ENCODE measurements around the gene RFNG. TPM values are rescaled to one million over a fixed set of nuclear protein-coding genes. Genes with fewer than 3 reads are reported as not detected.
"Not testable (repeated sequence)": the region's sequence is repeated elsewhere in the genome, so short reads cannot be mapped to it uniquely, and the experiment has no call there.

The RFNG gene
- total RNA-seq, 1 experiment from 2014 or later = 25.5 TPM

DNA sequence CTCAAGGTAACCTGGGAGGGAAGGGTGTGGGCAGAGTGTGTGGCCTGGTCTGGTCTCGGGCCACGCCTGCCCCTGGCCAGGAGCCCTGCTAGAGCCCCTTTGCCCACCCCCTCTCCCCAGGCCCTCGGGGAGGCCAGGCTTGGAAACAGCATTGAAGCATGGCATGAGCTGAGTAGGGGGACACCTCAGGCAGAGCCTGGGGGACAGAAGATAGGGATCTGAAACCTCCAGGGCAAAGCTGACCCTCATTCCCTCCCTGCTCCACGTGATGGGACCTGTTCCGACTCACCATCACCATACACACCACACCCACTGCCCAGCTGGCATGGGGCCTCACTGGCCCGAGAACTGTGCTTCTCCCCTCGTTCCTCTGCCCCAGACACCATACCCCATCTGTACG is 2.5 kb downstream of the RFNG start:
- DNase-seq (ENCODE audit: extremely low read depth, low read depth) = no peak

DNA sequence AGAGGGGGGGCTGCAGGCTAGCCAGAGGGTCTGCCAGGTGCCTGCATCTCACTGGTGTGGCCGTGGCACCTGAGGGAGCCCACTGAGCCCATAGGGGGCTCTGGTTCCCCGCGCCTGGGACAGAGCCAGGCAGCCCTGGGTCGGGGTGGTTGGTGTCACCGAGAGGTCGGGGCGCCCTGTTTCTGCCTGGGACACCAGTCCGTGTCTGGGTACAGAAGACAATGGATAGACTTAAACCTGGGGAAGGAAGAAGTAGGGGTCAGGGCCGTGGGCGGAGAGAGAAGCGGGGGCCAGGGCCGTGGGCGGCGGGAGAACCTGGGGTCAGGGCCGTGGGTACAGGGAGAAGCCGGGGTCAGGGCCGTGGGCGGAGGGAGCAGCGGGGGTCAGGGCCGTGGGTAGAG is 3.0 kb downstream of the RFNG start:
- no peak for DNase-seq (ENCODE audit: extremely low read depth, low read depth)

DNA sequence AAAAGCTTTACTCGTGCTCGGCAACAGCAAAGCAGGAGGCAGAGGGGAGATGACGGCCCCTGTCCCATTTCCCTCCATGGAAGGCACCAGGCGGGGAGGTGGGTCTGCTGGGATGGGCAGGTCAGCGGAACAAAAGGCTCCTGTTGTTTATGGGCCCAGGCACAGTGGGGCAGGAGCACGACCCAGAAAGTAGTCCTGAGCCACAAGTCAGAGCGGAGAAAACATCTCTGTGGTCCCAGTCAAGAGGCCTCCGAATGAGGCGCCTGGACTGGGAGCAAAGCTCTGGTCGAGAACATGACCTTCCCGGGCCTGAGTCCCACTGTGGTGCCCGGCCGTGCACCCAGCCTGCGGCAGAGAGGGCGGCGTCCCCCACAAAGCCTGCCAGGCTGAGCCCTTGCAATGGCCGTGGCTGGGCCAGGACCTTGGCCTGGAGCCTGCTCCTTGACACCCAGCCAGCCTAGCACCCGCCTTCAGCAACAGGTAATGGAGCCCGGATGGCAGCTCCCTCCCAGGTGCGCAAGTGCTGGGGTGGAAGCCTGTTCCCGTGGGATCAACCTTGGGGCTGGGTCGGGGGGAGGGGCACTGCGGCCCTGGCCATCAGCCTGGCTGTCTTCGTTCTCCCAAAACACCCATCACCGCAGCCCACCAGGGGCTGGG is 3.6 kb downstream of the RFNG start:
- no peak for DNase-seq (ENCODE audit: extremely low read depth, low read depth)

DNA sequence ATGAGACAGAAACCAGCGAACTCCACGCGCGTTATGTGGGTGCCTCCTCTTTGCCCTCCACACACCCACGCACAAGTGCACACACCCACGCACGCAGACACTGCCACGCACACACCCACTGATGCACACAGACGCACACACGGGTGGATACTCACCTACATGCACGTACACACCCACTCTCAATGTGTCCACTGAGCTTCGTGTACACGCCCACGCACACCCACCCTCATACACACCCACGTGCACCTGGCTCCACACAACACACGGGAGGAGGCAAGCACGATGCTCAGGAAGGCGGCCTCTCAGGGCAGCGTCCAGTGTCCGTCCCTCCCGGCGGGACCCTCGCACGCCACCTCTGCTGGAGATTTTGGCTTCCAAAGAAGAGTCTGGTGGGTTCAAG is 4.2 kb downstream of the RFNG start:
- DNase-seq (ENCODE audit: extremely low read depth, low read depth) = no peak

DNA sequence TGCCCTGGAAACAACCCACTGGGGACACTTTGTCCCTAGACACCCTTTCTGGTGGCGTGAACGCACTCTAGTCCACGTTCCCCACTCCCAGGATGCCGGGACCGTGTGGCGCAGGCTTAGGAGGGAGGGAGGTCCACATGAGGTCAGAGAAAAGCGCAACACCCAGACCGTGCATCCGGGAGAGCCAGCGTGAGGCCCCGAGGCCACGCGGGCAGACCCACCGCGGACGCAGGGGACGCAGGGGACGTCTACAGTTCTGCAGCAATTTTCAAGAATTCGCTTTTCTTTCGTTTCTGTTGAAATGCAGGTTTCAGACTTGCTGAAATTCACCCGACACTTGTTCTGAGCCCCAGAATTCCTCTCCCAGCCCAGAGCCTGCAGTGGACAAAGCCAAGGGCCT is 4.7 kb downstream of the RFNG start:
- no peak for DNase-seq (ENCODE audit: extremely low read depth, low read depth)

DNA sequence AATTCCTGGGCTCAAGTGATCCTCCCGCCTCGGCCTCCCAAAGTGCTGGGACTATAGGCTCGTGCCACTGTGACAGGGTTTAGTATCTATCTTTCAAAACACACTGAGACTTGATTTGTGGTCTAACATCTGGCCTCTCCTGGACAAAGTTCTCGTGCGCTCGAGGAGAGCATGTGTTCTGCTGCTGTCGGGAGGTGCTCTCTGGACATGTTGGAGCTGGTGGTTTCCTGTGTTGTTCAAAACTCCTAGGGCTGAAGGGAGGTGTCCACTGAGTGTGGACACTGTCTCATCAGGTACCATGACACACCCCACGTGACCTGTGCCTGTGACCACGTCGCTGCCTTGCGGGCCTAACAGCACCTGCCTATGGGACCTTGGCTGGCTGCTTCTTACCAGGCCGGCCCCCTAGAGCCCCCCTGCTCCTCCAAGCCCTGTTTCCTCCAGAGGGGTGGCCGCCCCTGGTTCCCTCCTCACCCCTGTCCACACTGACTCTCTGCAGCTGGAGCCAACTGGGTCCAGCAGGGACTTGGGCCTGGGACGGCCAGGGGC is 5.6 kb downstream of the RFNG start:
- no peak for DNase-seq (ENCODE audit: extremely low read depth, low read depth)

DNA sequence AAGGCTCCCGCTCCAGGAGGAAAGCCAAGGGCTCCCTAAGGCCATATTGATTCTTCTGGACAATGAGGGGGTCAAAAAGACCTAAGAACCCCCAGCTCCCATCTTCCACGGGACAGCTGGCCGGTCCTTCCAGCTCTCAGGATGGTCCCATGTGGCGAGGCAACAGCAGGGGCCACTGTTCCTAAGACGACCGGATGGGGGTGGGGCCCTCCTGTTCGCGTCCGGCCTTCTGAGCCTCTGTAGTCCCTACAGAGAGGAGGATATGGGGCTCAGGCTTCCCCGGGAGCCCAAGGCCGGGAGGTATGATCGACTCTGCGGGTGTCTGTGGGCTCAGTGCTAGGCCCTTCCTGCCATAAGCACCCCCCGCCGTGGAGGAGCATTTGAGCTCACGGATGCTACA is 8.1 kb downstream of the RFNG start:
- no peak for DNase-seq (ENCODE audit: extremely low read depth, low read depth)

DNA sequence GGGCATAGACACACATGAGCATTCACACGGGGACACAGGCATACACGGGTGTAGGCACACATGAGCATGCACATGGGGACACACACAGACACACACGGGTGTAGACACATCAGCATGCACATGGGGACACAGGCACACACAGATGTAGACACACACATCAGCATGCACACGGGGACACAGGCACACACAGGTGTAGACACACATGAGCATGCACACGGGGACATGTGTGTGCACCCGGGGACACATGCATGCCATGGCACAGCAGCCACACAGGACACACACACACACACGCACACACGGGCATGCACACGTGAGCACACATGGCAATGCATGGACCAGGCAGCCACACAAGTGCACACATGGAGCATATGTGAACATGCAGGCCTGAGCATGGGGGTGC is 9.0 kb downstream of the RFNG start:
- DNase-seq (ENCODE audit: extremely low read depth, low read depth) = no peak

DNA sequence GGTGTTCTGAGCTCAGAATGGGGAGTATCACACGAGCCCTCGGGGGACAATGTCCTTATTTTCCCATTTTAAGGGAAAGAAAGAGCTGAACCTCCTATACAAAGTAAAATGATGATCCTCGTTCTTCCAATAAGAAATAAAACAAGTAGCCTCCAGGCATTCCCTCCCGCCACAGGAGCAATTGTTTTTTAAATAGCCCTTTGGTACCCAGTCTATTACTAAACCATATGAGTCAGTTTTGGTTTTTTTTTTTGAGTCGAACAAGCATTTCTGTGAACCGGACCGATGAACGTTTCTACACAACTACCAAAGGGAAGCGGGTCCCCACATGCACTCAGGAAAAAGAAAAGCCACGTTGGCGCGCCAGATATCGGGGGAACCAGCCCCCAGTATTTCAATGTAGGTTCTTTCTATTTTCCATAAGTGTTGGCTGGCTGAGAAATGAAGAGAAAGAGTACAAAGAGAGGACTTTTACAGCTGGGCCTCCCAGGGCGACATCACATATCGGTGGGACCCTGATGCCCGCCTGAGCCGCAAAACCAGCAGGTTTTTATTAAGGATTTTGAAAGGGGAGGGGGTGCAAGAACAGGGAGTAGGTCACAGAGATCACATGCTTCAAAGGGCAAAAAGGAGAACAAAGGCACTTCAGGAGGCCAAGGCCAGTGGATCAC is 10.3 kb downstream of the RFNG start:
- no peak for DNase-seq (ENCODE audit: extremely low read depth, low read depth)

DNA sequence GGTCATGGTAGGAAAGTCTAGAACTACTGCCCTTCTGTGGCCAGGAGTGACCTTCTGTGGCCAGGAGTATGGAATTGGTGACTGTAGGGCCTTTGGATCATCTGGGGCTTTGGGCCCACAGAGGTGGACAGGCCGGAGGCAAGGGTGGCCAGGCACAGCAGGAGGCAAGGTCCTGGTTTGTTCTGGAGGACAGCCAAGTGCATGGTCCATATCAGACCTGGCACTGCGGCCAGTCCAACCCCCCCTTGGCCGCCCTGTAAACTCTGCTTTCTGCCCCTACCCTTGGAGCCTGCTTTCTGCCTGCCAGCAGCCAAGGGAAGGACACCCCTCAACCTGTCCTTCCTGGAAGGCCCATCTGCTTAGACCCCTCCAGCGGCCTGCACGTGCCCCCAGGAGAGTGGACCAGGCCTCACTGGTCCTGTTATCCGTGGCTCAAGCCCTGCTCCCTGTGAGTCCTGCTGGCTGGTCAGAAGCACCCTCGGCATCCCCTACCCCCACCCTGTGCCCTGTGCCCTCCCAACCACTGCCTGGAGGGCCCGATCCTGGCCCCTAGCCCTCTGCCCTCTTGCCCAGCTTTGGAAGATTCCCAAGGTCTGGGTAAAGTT is 11.8 kb downstream of the RFNG start:
- no peak for DNase-seq (ENCODE audit: extremely low read depth, low read depth)

DNA sequence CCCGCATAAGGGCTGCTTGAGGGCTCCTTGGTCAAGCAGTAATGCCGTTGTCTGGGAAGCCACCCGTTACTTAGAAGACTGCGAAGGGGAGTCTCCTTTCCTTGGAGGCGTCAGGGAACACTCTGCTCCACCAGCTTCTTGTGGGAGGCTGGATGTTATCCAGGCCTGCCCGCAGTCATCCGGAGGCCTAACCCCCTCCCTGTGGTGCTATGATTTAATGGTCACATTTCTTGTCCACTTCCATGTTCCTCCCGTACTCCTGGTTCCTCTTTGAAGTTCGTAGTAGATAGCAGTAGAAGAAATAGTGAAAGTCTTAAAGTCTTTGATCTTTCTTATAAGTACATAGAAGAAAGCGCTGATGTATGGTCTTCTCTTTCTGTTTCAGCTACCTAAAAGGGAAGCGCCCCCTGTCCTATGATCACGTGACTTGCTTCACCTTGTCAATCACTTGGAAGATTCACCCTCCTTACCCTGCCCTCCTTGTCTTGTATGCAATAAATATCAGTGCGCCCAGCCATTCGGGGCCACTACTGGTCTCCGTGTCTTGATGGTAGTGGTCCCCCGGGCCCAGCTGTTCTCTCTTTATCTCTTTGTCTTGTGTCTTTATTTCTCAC is 12.7 kb downstream of the RFNG start:
- not testable (repeated sequence) for DNase-seq (ENCODE audit: extremely low read depth, low read depth)

DNA sequence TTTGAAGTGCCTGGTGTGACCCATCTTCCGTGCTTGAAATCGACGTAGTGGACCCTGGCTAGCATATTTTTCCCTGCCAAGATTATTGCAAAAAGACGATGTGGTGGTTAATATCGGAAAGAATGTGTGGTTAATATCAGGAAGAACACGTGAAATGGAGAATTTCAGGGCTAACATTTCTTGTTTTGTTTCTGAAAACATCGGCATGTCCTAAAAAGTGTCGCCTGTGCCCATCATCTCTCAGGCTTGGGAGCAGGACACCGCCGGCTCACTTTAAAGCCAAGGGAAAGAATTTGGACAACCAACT is 13.8 kb downstream of the RFNG start:
- DNase-seq (ENCODE audit: extremely low read depth, low read depth) = no peak

DNA sequence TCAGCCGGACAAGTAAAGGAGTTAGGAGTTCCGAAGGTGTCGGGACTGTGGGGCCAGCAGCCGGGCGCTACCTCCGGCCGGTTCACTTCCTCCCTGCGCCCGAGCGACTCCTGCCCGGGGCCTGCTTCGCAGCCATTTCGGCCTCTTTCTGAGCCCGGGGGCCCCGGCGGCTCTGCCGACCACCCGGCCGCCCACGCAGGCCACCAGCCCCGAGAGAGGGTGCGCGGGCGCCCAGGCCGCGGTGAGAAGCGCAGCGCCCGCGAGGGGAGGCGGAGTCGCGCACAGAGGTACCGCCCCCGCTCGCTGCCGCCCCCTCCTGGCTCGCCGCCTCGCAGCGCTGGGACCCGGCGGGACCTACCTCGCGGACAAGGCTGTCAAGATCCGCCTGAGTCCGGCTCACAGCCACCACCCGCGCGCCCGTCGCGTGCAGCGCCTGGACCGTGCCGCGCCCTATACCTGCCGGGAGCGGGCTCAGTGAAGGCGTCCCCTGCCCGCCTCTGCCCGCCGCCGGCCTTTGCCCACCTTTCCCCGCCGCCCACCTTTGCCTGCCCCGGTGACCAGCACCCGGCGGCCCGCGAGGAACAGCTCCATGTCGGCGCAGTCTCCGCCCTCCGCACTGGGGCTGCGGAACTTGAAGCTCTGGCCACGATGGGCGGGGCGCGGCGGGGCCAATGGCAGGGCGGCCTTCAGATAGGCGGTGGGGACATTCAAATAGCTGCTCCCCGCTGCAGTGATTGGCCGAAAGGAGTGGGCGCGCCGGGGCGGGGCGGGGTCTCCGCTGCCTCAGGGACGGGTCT is 14.3 kb downstream of the RFNG start, which contains the start of gene DCXR:
Gene DCXR, minus strand, starts transcription at position 606 of the 797 bp plus-strand sequence. Its CDS starts 15 bp downstream, at position 591.
- peak; percentile 95 for DNase-seq (ENCODE audit: extremely low read depth, low read depth)

DNA sequence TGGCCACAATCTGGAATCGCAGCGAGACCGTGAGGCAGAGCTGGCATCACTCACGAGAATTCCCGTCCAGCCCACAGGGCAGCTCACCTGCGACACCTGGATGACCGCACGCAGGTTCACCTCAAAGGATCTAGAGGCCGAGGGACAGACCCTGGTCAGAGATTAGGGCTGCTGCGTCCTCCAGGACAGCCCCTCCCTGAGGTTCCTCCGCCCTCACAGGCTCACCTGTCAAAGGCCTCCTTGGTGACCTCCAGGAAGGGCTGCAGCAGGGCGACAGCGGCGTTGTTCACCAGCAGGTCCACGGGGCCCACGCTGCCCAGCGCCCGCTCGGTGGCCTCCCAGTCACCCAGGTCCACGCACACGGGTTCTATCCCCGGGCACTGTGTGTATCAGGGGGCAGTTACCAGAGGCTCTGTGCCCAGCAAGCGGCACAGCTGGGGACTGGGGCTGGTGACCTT is 14.9 kb downstream of the RFNG start:
- no peak for DNase-seq (ENCODE audit: extremely low read depth, low read depth)

DNA sequence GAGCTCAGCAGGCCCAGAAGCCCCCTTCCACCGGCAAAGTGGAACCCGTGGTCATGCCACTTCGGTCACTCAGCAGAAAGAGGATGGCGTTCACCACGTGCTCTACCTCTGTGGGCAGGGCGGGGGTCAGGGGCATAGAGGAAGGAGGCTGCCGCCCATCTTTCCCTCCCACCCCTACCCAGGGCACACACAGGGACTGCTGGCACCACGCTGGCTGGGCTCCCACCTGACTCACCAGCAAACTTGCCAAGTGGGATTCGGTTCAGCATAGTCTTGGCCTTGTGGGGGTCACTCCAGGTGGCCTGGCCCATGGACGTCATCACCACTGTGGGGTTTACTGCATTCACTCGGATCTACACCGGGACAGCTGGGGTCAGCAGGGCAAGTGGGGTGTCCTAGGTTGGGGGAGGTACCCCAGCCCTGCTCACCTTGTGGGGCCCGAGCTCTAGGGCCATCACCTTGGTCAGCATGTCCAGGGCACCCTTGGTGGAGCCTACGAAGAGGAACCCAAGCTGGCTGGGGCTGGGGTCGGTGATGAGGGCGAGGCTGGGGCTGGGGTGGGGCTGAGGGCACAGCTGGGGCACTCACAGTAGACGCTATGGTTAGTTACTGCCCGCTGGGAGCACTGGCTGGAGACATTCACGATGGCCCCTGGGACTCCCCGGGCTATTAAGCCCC is 15.5 kb downstream of the RFNG start:
- DNase-seq (ENCODE audit: extremely low read depth, low read depth) = no peak

DNA sequence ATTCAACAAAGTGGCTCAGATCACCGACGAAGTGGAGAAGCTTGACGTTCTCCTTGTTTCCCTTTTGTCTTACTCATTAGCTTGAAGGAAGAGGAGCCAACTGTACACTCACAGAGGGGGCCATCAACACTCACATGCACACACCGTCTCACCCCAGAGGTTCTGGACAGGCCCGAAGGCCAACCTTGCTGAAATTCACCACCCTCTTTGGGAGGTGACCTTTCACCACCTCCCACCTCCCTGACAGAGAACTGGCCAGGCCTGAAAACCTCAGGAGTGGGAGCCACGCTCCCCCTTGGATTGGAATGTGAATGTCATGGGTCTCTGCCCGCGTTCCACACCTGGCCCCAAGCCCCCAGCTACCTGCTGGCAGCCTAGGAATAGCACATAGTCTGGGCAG is 16.1 kb downstream of the RFNG start:
- no peak for DNase-seq (ENCODE audit: extremely low read depth, low read depth)

DNA sequence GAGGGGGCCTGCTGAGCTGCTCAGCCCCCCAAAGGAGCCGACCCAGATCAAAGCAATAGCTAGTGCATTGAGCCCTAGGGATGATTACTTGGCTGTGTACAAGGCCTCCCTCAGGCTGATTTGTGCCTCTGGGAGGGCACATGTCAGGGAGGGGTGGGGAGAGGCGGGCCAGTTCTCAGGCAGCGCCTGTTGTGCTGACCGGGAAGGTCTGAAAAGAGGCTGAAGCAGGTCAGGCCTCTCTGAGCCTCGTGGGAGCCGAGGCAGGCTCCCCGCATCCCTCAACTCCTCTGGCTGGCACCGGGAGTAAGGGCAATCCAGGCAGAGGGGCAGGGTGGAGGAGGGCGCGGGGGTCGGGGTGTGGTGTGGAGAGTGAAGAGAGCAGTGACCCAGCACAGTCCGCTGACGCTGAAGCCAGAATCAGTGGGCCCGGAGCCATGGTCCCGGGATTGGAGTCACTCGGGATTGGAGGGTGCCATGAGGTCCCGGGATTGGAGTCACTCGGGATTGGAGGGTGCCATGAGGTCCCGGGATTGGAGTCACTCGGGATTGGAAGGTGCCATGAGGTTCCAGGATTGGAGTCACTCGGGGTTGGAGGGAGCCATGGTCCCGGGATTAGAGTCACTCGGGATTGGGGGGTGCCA is 17.1 kb downstream of the RFNG start:
- DNase-seq (ENCODE audit: extremely low read depth, low read depth) = no peak

DNA sequence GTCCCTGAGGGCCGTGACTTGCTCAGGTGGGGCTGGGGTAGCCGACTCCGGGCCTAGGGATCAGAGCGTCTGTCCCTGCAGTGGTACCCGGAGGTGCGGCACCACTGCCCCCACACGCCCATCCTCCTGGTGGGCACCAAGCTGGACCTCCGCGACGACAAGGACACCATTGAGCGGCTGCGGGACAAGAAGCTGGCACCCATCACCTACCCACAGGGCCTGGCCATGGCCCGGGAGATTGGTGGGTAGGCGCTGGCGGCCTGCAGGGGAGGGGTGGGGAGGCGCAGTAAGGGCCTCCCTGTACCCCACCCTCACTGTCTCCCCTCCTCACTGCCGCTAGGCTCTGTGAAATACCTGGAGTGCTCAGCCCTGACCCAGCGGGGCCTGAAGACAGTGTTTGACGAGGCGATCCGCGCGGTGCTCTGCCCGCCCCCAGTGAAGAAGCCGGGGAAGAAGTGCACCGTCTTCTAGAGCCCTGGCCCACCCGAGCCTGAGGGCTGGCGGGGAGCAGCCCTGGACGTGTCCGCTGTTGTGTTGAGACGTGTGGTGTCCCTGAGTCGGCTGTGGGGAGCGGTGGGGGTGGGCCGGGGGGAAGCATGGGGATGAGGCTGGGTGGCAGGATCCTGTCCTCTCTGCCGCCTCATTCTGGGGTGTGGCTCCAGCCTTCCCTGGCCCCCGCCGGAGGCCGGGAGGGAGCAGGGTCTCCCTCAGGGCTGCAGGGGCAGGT is 18.1 kb downstream of the RFNG start:
- no peak for DNase-seq (ENCODE audit: extremely low read depth, low read depth)
